HG02943 (cell line): ENCODE measurements around the gene GSDME.
"Not testable (repeated sequence)": the region's sequence is repeated elsewhere in the genome, so short reads cannot be mapped to it uniquely, and the experiment has no call there.

Source experiments
- ATAC-seq: cut with Tn5 transposase; IDR thresholded peaks from one replicate; pipeline ENCODE4 v1.9.1; 2021; ENCODE audit warnings: mild to moderate bottlenecking, low read depth, moderate library complexity; ENCODE audit not compliant: unreplicated experiment

Gene GSDME

GRCh38 chr7:24757353-24758275 lies at the start of gene GSDME:
GSDME (minus strand) TSS chr7:24757464; CDS start chr7:24749774, 7,690 bp downstream.
- ATAC-seq = peak; percentile 45

GRCh38 chr7:24802300-24802699 lies 45.0 kb upstream of the GSDME start:
- no peak for ATAC-seq

- no peak for ATAC-seq
These were observed 44.6 kb upstream of the GSDME start for GRCh38 chr7:24801883-24802282.

- ATAC-seq = no peak
These were observed 43.4 kb upstream of the GSDME start for GRCh38 chr7:24800667-24801066.

- ATAC-seq = no peak
These were observed 42.8 kb upstream of the GSDME start for GRCh38 chr7:24800073-24800472.

GRCh38 chr7:24799506-24799905 lies 42.2 kb upstream of the GSDME start:
- no peak for ATAC-seq

- no peak for ATAC-seq
These were observed 41.0 kb upstream of the GSDME start for GRCh38 chr7:24798261-24798660.

- no peak for ATAC-seq
These were observed 40.0 kb upstream of the GSDME start for GRCh38 chr7:24797270-24797669.

GRCh38 chr7:24795407-24795767 lies 38.1 kb upstream of the GSDME start:
- no peak for ATAC-seq

GRCh38 chr7:24794751-24795406 lies 37.6 kb upstream of the GSDME start:
- not testable (repeated sequence) for ATAC-seq

- ATAC-seq = no peak
These were observed 36.9 kb upstream of the GSDME start for GRCh38 chr7:24793982-24794648.

- ATAC-seq = no peak
These were observed 31.8 kb upstream of the GSDME start for GRCh38 chr7:24788961-24789576.

- ATAC-seq = no peak
These were observed 30.8 kb upstream of the GSDME start for GRCh38 chr7:24788075-24788474.

- no peak for ATAC-seq
These were observed 29.7 kb upstream of the GSDME start for GRCh38 chr7:24786941-24787340.

GRCh38 chr7:24786306-24786705 lies 29.0 kb upstream of the GSDME start:
- ATAC-seq = no peak

- ATAC-seq = no peak
These were observed 27.0 kb upstream of the GSDME start for GRCh38 chr7:24784277-24784676.

- no peak for ATAC-seq
These were observed 26.4 kb upstream of the GSDME start for GRCh38 chr7:24783698-24784097.

- ATAC-seq = no peak
These were observed 23.8 kb upstream of the GSDME start for GRCh38 chr7:24781106-24781505.

GRCh38 chr7:24779283-24779655 lies 22.0 kb upstream of the GSDME start:
- ATAC-seq = no peak

- ATAC-seq = no peak
These were observed 21.4 kb upstream of the GSDME start for GRCh38 chr7:24778543-24779282.
